HepG2 (cell line): ENCODE results near the gene CISD2.

Experiments
- ELF4 ChIP-seq: sonication (generic); formaldehyde crosslinking; IDR thresholded peaks from 2 replicates; pipeline ENCODE4 v1.5.0; 2020; ENCODE audit warnings: missing genetic modification reagents, mild to moderate bottlenecking, moderate library complexity, borderline replicate concordance
- MAFF ChIP-seq: IDR thresholded peaks from 2 replicates; pipeline ENCODE4 v1.6.1; 2011; ENCODE audit warnings: low read depth, low read length, improper control_type of control experiment
- POLR2A ChIP-seq, 2 experiments: IDR thresholded peaks; 2 replicates each; pipeline ENCODE4 v1.6.1; 2011; ENCODE audit warnings: low read depth in 2 of 2, low read length in 2 of 2, mild to moderate bottlenecking in 1 of 2, moderate library complexity in 1 of 2; ENCODE audit not compliant: insufficient read depth in 1 of 2
- TAF1 ChIP-seq: sonication (generic); formaldehyde crosslinking; IDR thresholded peaks from 2 replicates; pipeline ENCODE4 v1.4.0; 2020; ENCODE audit warnings: missing genetic modification reagents
- ZNF180 ChIP-seq: sonication (generic); formaldehyde crosslinking; IDR thresholded peaks from 2 replicates; pipeline ENCODE4 v1.4.0; 2020; ENCODE audit warnings: low read depth, missing genetic modification reagents, borderline replicate concordance
- ZNF546 ChIP-seq: sonication (generic); formaldehyde crosslinking; conservative IDR thresholded peaks from 2 replicates; pipeline ENCODE4 v1.8.1; 2023; ENCODE audit warnings: mild to moderate bottlenecking, missing genetic modification reagents
- ZZZ3 ChIP-seq: sonication (generic); formaldehyde crosslinking; IDR thresholded peaks from 2 replicates; pipeline ENCODE4 v1.4.0; 2020; ENCODE audit warnings: missing genetic modification reagents, mild to moderate bottlenecking, borderline replicate concordance
- TF ChIP-seq, protein P1 (sequence below): sonication (generic); formaldehyde crosslinking; conservative IDR thresholded peaks from 2 replicates; pipeline ENCODE4 v1.4.0; 2020; ENCODE audit warnings: missing genetic modification reagents
- TF ChIP-seq, protein P2 (sequence below): sonication (generic); formaldehyde crosslinking; IDR thresholded peaks from 2 replicates; pipeline ENCODE4 v1.5.0; 2020; ENCODE audit warnings: mild to moderate bottlenecking, missing genetic modification reagents, moderate library complexity

DNA sequence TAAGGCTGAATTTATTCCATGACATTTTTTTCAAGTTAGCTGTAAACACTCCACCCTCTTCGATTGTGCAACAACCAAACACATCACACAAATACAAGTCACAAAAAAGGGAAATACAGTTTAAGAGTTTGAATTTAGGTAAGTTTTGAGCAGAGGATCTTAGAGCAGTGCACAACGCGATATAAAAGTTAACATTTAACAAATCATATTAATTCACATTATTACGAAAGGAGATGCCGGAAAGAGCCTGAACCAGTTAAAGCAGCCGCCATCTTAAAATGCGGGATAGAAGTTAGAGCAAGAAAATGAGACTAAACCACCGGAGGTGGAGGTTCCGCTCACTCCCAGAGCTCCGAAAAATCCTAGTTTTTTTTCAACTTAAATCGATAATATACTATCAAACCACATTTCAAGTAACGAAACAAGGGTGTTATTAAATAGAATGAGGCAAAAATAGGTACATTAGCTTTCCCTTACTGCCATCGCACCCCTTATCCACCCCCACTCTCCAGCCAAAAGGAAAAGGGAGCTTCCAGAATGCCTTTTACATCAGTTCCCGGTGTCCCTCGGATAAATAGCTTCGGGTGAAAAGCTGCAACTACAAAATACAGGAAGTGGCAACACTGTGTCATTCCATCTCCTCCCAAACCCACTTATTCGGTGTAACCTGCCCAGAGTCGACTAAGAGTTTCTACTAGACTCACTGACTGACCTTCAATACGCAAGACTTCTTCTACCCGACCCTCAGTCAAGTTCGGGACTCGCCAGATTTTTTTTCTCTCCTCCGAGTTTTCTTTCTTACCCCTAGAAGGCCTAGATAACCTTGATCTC lies 43.3 kb upstream of the CISD2 start:
- TF ChIP-seq ZNF546 (CRISPR knock-in tag) (no peak), ZZZ3 (CRISPR knock-in tag) (no peak), ZNF180 (CRISPR knock-in tag) (no peak), MAFF (no peak), ELF4 (CRISPR knock-in tag) (peak; percentile 23; the same call in 1 of the 2 replicates), POLR2A (IDR thresholded peaks at IDR 0.05; ENCODE audit: insufficient read depth in 1 of 2, low read depth in 2 of 2, low read length in 2 of 2) (no peak; a peak in 2 of 4 replicates), TAF1 (CRISPR knock-in tag) (no peak)
- TF ChIP-seq, protein P1, sequence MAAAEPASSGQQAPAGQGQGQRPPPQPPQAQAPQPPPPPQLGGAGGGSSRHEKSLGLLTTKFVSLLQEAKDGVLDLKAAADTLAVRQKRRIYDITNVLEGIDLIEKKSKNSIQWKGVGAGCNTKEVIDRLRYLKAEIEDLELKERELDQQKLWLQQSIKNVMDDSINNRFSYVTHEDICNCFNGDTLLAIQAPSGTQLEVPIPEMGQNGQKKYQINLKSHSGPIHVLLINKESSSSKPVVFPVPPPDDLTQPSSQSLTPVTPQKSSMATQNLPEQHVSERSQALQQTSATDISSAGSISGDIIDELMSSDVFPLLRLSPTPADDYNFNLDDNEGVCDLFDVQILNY (CRISPR knock-in tag), result no peak
- TF ChIP-seq, protein P2, sequence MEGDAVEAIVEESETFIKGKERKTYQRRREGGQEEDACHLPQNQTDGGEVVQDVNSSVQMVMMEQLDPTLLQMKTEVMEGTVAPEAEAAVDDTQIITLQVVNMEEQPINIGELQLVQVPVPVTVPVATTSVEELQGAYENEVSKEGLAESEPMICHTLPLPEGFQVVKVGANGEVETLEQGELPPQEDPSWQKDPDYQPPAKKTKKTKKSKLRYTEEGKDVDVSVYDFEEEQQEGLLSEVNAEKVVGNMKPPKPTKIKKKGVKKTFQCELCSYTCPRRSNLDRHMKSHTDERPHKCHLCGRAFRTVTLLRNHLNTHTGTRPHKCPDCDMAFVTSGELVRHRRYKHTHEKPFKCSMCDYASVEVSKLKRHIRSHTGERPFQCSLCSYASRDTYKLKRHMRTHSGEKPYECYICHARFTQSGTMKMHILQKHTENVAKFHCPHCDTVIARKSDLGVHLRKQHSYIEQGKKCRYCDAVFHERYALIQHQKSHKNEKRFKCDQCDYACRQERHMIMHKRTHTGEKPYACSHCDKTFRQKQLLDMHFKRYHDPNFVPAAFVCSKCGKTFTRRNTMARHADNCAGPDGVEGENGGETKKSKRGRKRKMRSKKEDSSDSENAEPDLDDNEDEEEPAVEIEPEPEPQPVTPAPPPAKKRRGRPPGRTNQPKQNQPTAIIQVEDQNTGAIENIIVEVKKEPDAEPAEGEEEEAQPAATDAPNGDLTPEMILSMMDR, result no peak
